ENCODE data around the gene STON2. TPM values are rescaled to one million over a fixed set of nuclear protein-coding genes. Genes with fewer than 3 reads are reported as not detected.
A peak's percentile ranks its signal among the peaks of the same experiment; 100 is the strongest.

Gene STON2
- total and polyA plus RNA-seq, 2 of the 13 experiments (the other 11 are each of a cell fraction or from before 2014, with no cell fraction given): 2.1 to 11.0 TPM

DNA sequence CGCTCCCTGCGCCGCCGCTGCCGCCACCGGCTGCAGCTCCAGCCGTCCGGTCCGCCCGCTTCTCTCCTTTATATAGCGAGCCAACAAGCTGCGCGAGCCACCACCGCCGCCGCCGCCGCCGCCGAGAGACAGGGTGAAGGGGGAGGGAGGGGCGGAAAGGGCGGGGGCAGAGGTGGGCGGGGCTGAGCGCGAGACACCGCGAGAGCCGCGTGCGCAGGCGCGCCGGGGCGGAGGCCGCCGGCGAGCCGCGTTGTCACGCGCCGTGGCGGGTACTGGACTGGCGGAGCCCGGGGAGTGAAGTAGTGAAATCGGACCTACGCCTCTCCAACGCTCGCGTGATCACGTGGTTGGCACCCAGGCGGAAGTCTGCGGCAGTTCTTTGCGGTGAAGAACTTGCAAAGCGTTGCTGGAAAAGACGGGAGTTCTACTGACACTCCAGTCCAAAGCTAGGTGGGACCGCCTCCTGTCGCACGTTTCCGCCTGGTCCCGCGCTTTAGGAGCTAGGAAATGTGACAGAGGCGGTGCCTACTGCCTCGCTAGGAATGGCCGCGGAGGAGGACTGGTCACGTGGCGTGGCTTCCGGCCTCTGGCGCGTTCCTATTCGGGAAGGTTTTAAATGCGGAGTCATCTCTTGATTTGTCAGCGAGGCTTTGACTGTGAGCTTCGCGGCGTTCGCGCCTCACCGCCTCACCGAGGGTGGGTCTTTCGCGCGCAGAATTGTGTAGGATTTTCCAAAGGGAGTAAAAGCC, 179.1 kb downstream of the STON2 start, which contains the start of gene GTF2A1 (continued):
- TF ChIP-seq, protein P1, sequence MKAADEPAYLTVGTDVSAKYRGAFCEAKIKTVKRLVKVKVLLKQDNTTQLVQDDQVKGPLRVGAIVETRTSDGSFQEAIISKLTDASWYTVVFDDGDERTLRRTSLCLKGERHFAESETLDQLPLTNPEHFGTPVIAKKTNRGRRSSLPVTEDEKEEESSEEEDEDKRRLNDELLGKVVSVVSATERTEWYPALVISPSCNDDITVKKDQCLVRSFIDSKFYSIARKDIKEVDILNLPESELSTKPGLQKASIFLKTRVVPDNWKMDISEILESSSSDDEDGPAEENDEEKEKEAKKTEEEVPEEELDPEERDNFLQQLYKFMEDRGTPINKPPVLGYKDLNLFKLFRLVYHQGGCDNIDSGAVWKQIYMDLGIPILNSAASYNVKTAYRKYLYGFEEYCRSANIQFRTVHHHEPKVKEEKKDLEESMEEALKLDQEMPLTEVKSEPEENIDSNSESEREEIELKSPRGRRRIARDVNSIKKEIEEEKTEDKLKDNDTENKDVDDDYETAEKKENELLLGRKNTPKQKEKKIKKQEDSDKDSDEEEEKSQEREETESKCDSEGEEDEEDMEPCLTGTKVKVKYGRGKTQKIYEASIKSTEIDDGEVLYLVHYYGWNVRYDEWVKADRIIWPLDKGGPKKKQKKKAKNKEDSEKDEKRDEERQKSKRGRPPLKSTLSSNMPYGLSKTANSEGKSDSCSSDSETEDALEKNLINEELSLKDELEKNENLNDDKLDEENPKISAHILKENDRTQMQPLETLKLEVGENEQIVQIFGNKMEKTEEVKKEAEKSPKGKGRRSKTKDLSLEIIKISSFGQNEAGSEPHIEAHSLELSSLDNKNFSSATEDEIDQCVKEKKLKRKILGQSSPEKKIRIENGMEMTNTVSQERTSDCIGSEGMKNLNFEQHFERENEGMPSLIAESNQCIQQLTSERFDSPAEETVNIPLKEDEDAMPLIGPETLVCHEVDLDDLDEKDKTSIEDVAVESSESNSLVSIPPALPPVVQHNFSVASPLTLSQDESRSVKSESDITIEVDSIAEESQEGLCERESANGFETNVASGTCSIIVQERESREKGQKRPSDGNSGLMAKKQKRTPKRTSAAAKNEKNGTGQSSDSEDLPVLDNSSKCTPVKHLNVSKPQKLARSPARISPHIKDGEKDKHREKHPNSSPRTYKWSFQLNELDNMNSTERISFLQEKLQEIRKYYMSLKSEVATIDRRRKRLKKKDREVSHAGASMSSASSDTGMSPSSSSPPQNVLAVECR (CRISPR knock-in tag; IDR thresholded peaks at IDR 0.05; ENCODE audit: borderline replicate concordance): peak; percentile 92
- TF ChIP-seq ZNF703 (CRISPR knock-in tag; IDR thresholded peaks at IDR 0.05; ENCODE audit: borderline replicate concordance): peak; percentile 82; the same call in 1 of the 2 replicates
- TF ChIP-seq NFATC3 (CRISPR knock-in tag; IDR thresholded peaks at IDR 0.05): peak; percentile 84; the same call in 1 of the 2 replicates
- peak; percentile 93; the same call in 1 of the 2 replicates for TF ChIP-seq KDM5B (CRISPR knock-in tag; IDR thresholded peaks at IDR 0.05; ENCODE audit: borderline replicate concordance)
- TF ChIP-seq, protein P2, sequence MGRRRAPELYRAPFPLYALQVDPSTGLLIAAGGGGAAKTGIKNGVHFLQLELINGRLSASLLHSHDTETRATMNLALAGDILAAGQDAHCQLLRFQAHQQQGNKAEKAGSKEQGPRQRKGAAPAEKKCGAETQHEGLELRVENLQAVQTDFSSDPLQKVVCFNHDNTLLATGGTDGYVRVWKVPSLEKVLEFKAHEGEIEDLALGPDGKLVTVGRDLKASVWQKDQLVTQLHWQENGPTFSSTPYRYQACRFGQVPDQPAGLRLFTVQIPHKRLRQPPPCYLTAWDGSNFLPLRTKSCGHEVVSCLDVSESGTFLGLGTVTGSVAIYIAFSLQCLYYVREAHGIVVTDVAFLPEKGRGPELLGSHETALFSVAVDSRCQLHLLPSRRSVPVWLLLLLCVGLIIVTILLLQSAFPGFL (CRISPR knock-in tag; IDR thresholded peaks at IDR 0.05): no peak; the same call in 1 of the 2 replicates
- peak; percentile 87; the same call in 1 of the 2 replicates for TF ChIP-seq ZNF431 (CRISPR knock-in tag; IDR thresholded peaks at IDR 0.05; ENCODE audit: borderline replicate concordance, low read depth)
- no peak for TF ChIP-seq JUND (CRISPR knock-in tag; IDR thresholded peaks at IDR 0.05)
- TF ChIP-seq POLR2AphosphoS2 (IDR thresholded peaks at IDR 0.05; ENCODE audit: low read depth, low read length): no peak; the same call in 1 of the 2 replicates
- TF ChIP-seq ZNF614 (CRISPR knock-in tag; IDR thresholded peaks at IDR 0.05; ENCODE audit: borderline replicate concordance): no peak
- TF ChIP-seq KDM1A (CRISPR knock-in tag; IDR thresholded peaks at IDR 0.05): no peak
- TF ChIP-seq, protein P3, sequence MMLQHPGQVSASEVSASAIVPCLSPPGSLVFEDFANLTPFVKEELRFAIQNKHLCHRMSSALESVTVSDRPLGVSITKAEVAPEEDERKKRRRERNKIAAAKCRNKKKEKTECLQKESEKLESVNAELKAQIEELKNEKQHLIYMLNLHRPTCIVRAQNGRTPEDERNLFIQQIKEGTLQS (CRISPR knock-in tag; IDR thresholded peaks at IDR 0.05): peak; percentile 39; the same call in 1 of the 2 replicates
- peak; percentile 80; the same call in 1 of the 2 replicates for TF ChIP-seq ZNF780A (CRISPR knock-in tag; IDR thresholded peaks at IDR 0.05)
- TF ChIP-seq ASH2L (IDR thresholded peaks at IDR 0.05; ENCODE audit: insufficient read length, low read depth, low read length): peak; percentile 58
- no peak for TF ChIP-seq FLYWCH1 (CRISPR knock-in tag; IDR thresholded peaks at IDR 0.05)
